ENCODE measurements around the gene DZANK1. TPM values are rescaled to one million over a fixed set of nuclear protein-coding genes. Genes with fewer than 3 reads are reported as not detected.
"Not testable (repeated sequence)": the region's sequence is repeated elsewhere in the genome, so short reads cannot be mapped to it uniquely, and the experiment has no call there.

Gene DZANK1
- total RNA-seq, 5 donors from 2014 or later (not counting 1 experiment from before 2014, with no cell fraction given), result 2.3 to 4.0 (median 3.2) TPM

GRCh38 chr20:18400460-18400859 lies 66.4 kb downstream of the DZANK1 start:
- H3K27ac ChIP-seq (ENCODE audit: low read length), result no peak overlapping the region
- POLR2A ChIA-PET, result no interaction called here
- WGBS (ENCODE audit: insufficient coverage), result no CpG with 5 or more reads among the region's 2 CpGs
- Mint-ChIP-seq H3K27me3 (no peaks in the 10 kb centered on the region), H3K36me3 (peaks cover 54% of the 10 kb centered on the region), H3K4me1 (peaks cover 0 to 5% (median 0%) of the 10 kb centered on the region in 3 donors), H3K9me3 (peaks cover 0 to 4% (median 2%) of the 10 kb centered on the region in 3 donors), H3K27ac (no peak overlapping the region), H3K4me3 (no peak overlapping the region)
- no peaks in the 10 kb centered on the region for H3K4me1 ChIP-seq (ENCODE audit: control insufficient read depth in 1 of 2, extremely low read depth in 1 of 2, insufficient read depth in 2 of 2, low read length in 2 of 2)
- H3K4me3 ChIP-seq (ENCODE audit: control insufficient read depth in 1 of 2, extremely low read depth in 1 of 2, low read length in 1 of 2), result no peak overlapping the region
- no peaks in the 10 kb centered on the region for H3K36me3 ChIP-seq (ENCODE audit: control insufficient read depth in 2 of 2, extremely low read depth in 1 of 2, insufficient read depth in 1 of 2, low read length in 1 of 2)
- H3K9me3 ChIP-seq, result no peaks in the 10 kb centered on the region
- DNase-seq, result no peak
- H3K27me3 ChIP-seq (replicated peaks in 1 of 2; ENCODE audit: control insufficient read depth in 2 of 2, extremely low read depth in 1 of 2, insufficient read depth in 2 of 2, low read length in 1 of 2), result no peaks in the 10 kb centered on the region
- CTCF ChIA-PET, result no interaction called here
- no peak for ATAC-seq (replicated peaks in 1 of 4)

- H3K27ac Mint-ChIP-seq; H3K4me3 ChIP-seq (ENCODE audit: control insufficient read depth in 1 of 2, extremely low read depth in 1 of 2, low read length in 1 of 2); H3K27me3 ChIP-seq (replicated peaks in 1 of 2; ENCODE audit: control insufficient read depth in 2 of 2, extremely low read depth in 1 of 2, insufficient read depth in 2 of 2, low read length in 1 of 2); H3K9me3 Mint-ChIP-seq; ATAC-seq (replicated peaks in 1 of 4); CTCF ChIA-PET; POLR2A ChIA-PET; H3K4me1 ChIP-seq (ENCODE audit: control insufficient read depth in 1 of 2, extremely low read depth in 1 of 2, insufficient read depth in 2 of 2, low read length in 2 of 2); H3K36me3 ChIP-seq (ENCODE audit: control insufficient read depth in 2 of 2, extremely low read depth in 1 of 2, insufficient read depth in 1 of 2, low read length in 1 of 2); DNase-seq; H3K27ac ChIP-seq (ENCODE audit: low read length); H3K4me3 Mint-ChIP-seq; H3K9me3 ChIP-seq; H3K27me3 Mint-ChIP-seq; H3K4me1 Mint-ChIP-seq: not testable (repeated sequence)
- WGBS (ENCODE audit: insufficient coverage), result 91% methylated on average over 5 of the region's 8 CpGs
- peaks cover 44% of the 10 kb centered on the region for H3K36me3 Mint-ChIP-seq
Observed at GRCh38 chr20:18398713-18399112, 68.1 kb downstream of the DZANK1 start.

GRCh38 chr20:18397030-18397429 lies 69.8 kb downstream of the DZANK1 start:
- H3K4me1 ChIP-seq (ENCODE audit: control insufficient read depth in 1 of 2, extremely low read depth in 1 of 2, insufficient read depth in 2 of 2, low read length in 2 of 2), result no peaks in the 10 kb centered on the region
- no peak overlapping the region for H3K4me3 ChIP-seq (ENCODE audit: control insufficient read depth in 1 of 2, extremely low read depth in 1 of 2, low read length in 1 of 2)
- no peaks in the 10 kb centered on the region for H3K27me3 ChIP-seq (replicated peaks in 1 of 2; ENCODE audit: control insufficient read depth in 2 of 2, extremely low read depth in 1 of 2, insufficient read depth in 2 of 2, low read length in 1 of 2)
- Mint-ChIP-seq H3K27ac (no peak overlapping the region), H3K27me3 (no peaks in the 10 kb centered on the region), H3K4me1 (no peaks in the 10 kb centered on the region), H3K4me3 (no peak overlapping the region), H3K9me3 (no peaks in the 10 kb centered on the region), H3K36me3 (peaks cover 30% of the 10 kb centered on the region)
- CTCF ChIA-PET, result interaction anchor here in 1 of 2 donors (0.6 kb wide), 1 partner anchor 441 kb away, joined by 4 read pairs; no protein-coding TSS in a partner anchor
- no CpG with 5 or more reads among the region's 4 CpGs for WGBS (ENCODE audit: insufficient coverage)
- H3K9me3 ChIP-seq, result no peaks in the 10 kb centered on the region
- ATAC-seq (replicated peaks in 1 of 4) (no peak), DNase-seq (no peak)
- POLR2A ChIA-PET, result no interaction called here
- no peak overlapping the region for H3K27ac ChIP-seq (ENCODE audit: low read length)
- no peaks in the 10 kb centered on the region for H3K36me3 ChIP-seq (ENCODE audit: control insufficient read depth in 2 of 2, extremely low read depth in 1 of 2, insufficient read depth in 1 of 2, low read length in 1 of 2)

GRCh38 chr20:18395544-18395943 lies 71.3 kb downstream of the DZANK1 start:
- Mint-ChIP-seq H3K27ac (no peak overlapping the region), H3K9me3 (no peaks in the 10 kb centered on the region), H3K4me3 (no peak overlapping the region), H3K4me1 (no peaks in the 10 kb centered on the region), H3K36me3 (peaks cover 24% of the 10 kb centered on the region), H3K27me3 (no peaks in the 10 kb centered on the region)
- Histone ChIP-seq H3K36me3 (ENCODE audit: control insufficient read depth in 2 of 2, extremely low read depth in 1 of 2, insufficient read depth in 1 of 2, low read length in 1 of 2) (no peaks in the 10 kb centered on the region), H3K27ac (ENCODE audit: low read length) (no peak overlapping the region), H3K4me3 (ENCODE audit: control insufficient read depth in 1 of 2, extremely low read depth in 1 of 2, low read length in 1 of 2) (no peak overlapping the region), H3K4me1 (ENCODE audit: control insufficient read depth in 1 of 2, extremely low read depth in 1 of 2, insufficient read depth in 2 of 2, low read length in 2 of 2) (no peaks in the 10 kb centered on the region), H3K27me3 (replicated peaks in 1 of 2; ENCODE audit: control insufficient read depth in 2 of 2, extremely low read depth in 1 of 2, insufficient read depth in 2 of 2, low read length in 1 of 2) (no peaks in the 10 kb centered on the region), H3K9me3 (no peaks in the 10 kb centered on the region)
- ATAC-seq (replicated peaks in 1 of 4) (no peak), DNase-seq (no peak)
- ChIA-PET POLR2A (no interaction called here), CTCF (no interaction called here)
- WGBS (ENCODE audit: insufficient coverage), result 83% methylated on average over 1 of the region's 1 CpG

- 84% methylated on average over 3 of the region's 4 CpGs for WGBS (ENCODE audit: insufficient coverage)
- ATAC-seq (replicated peaks in 1 of 4), result no peak
Observed at GRCh38 chr20:18394363-18394762, 72.5 kb downstream of the DZANK1 start.

GRCh38 chr20:18391686-18392085 lies 75.1 kb downstream of the DZANK1 start:
- DNase-seq, result no peak
- Mint-ChIP-seq H3K9me3 (no peaks in the 10 kb centered on the region), H3K36me3 (peaks cover 21% of the 10 kb centered on the region), H3K27me3 (no peaks in the 10 kb centered on the region), H3K4me1 (no peaks in the 10 kb centered on the region), H3K27ac (no peak overlapping the region), H3K4me3 (no peak overlapping the region)
- POLR2A ChIA-PET, result no interaction called here
- H3K36me3 ChIP-seq (ENCODE audit: control insufficient read depth in 2 of 2, extremely low read depth in 1 of 2, insufficient read depth in 1 of 2, low read length in 1 of 2), result peaks cover 3 to 4% of the 10 kb centered on the region in 2 donors
- ATAC-seq (replicated peaks in 1 of 4), result no peak
- H3K4me1 ChIP-seq (ENCODE audit: control insufficient read depth in 1 of 2, extremely low read depth in 1 of 2, insufficient read depth in 2 of 2, low read length in 2 of 2), result no peaks in the 10 kb centered on the region
- no CpG with 5 or more reads among the region's 5 CpGs for WGBS (ENCODE audit: insufficient coverage)
- CTCF ChIA-PET, result no interaction called here
- no peaks in the 10 kb centered on the region for H3K9me3 ChIP-seq
- H3K27ac ChIP-seq (ENCODE audit: low read length), result no peak overlapping the region
- no peak overlapping the region for H3K4me3 ChIP-seq (ENCODE audit: control insufficient read depth in 1 of 2, extremely low read depth in 1 of 2, low read length in 1 of 2)
- no peaks in the 10 kb centered on the region for H3K27me3 ChIP-seq (replicated peaks in 1 of 2; ENCODE audit: control insufficient read depth in 2 of 2, extremely low read depth in 1 of 2, insufficient read depth in 2 of 2, low read length in 1 of 2)

More at GRCh38 chr20:18394363-18394762, 72.5 kb downstream of the DZANK1 start:
- no peaks in the 10 kb centered on the region for H3K9me3 Mint-ChIP-seq
- POLR2A ChIA-PET, result no interaction called here
- H3K4me1 Mint-ChIP-seq, result no peaks in the 10 kb centered on the region
- no peaks in the 10 kb centered on the region for H3K27me3 ChIP-seq (replicated peaks in 1 of 2; ENCODE audit: control insufficient read depth in 2 of 2, extremely low read depth in 1 of 2, insufficient read depth in 2 of 2, low read length in 1 of 2)
- H3K27ac ChIP-seq (ENCODE audit: low read length), result no peak overlapping the region
- H3K36me3 ChIP-seq (ENCODE audit: control insufficient read depth in 2 of 2, extremely low read depth in 1 of 2, insufficient read depth in 1 of 2, low read length in 1 of 2), result peaks cover 0 to 3% of the 10 kb centered on the region in 2 donors
- no peak overlapping the region for H3K4me3 ChIP-seq (ENCODE audit: control insufficient read depth in 1 of 2, extremely low read depth in 1 of 2, low read length in 1 of 2)
- H3K9me3 ChIP-seq, result no peaks in the 10 kb centered on the region
- CTCF ChIA-PET, result no interaction called here
- H3K4me3 Mint-ChIP-seq, result no peak overlapping the region
- no peak for DNase-seq
- peaks cover 28% of the 10 kb centered on the region for H3K36me3 Mint-ChIP-seq
- H3K27me3 Mint-ChIP-seq, result no peaks in the 10 kb centered on the region
- H3K27ac Mint-ChIP-seq, result no peak overlapping the region
- H3K4me1 ChIP-seq (ENCODE audit: control insufficient read depth in 1 of 2, extremely low read depth in 1 of 2, insufficient read depth in 2 of 2, low read length in 2 of 2), result no peaks in the 10 kb centered on the region

GRCh38 chr20:18390201-18390600 lies 76.6 kb downstream of the DZANK1 start:
- CTCF ChIA-PET, result no interaction called here
- H3K4me1 ChIP-seq (ENCODE audit: control insufficient read depth in 1 of 2, extremely low read depth in 1 of 2, insufficient read depth in 2 of 2, low read length in 2 of 2), result no peaks in the 10 kb centered on the region
- H3K27ac ChIP-seq (ENCODE audit: low read length), result no peak overlapping the region
- Mint-ChIP-seq H3K27me3 (no peaks in the 10 kb centered on the region), H3K27ac (no peak overlapping the region), H3K4me1 (no peaks in the 10 kb centered on the region), H3K4me3 (no peak overlapping the region), H3K9me3 (no peaks in the 10 kb centered on the region), H3K36me3 (peaks cover 15% of the 10 kb centered on the region)
- H3K36me3 ChIP-seq (ENCODE audit: control insufficient read depth in 2 of 2, extremely low read depth in 1 of 2, insufficient read depth in 1 of 2, low read length in 1 of 2), result peaks cover 3 to 4% of the 10 kb centered on the region in 2 donors
- WGBS (ENCODE audit: insufficient coverage), result 56% methylated on average over 2 of the region's 3 CpGs
- ATAC-seq (replicated peaks in 1 of 4) (no peak), DNase-seq (no peak)
- POLR2A ChIA-PET, result no interaction called here
- no peaks in the 10 kb centered on the region for H3K27me3 ChIP-seq (replicated peaks in 1 of 2; ENCODE audit: control insufficient read depth in 2 of 2, extremely low read depth in 1 of 2, insufficient read depth in 2 of 2, low read length in 1 of 2)
- no peaks in the 10 kb centered on the region for H3K9me3 ChIP-seq
- no peak overlapping the region for H3K4me3 ChIP-seq (ENCODE audit: control insufficient read depth in 1 of 2, extremely low read depth in 1 of 2, low read length in 1 of 2)

All from T-cell (primary cell).